Spleen (tissue), 11 donors: Measurements from ENCODE around the gene AHDC1. TPM values are rescaled to one million over a fixed set of nuclear protein-coding genes. Genes with fewer than 3 reads are reported as not detected.

Source experiments
- DNase-seq: peaks from one replicate; pipeline ENCODE4 v3.0.0-alpha.2; 2020
- H3K27ac ChIP-seq, 8 donors: fragments of 200-600 bp; sonication (generic) in 7 of 8; 1 replicate in 4 of 8; 2 replicates in 4 of 8; pipeline versions ENCODE4 v1.5.0 to v1.8.0; 2016 to 2021; ENCODE audit warnings: inconsistent platforms in 4 of 8, mild to moderate bottlenecking in 4 of 8, moderate library complexity in 1 of 8
- H3K27me3 ChIP-seq, 7 donors: fragments of 200-600 bp; sonication (generic) in 6 of 7; replicated peaks in 1 of 7; 1 replicate in 4 of 7; 2 replicates in 3 of 7; pipeline versions ENCODE4 v1.5.0 to v1.8.0; 2016 to 2021; ENCODE audit warnings: inconsistent platforms in 3 of 7, mild to moderate bottlenecking in 1 of 7
- H3K36me3 ChIP-seq, 6 donors: fragments of 200-600 bp; sonication (generic) in 5 of 6; 1 replicate in 4 of 6; 2 replicates in 2 of 6; pipeline versions ENCODE4 v1.5.0 to v1.8.0; 2016 to 2021; ENCODE audit warnings: inconsistent platforms in 2 of 6
- H3K4me1 ChIP-seq, 6 donors: fragments of 200-600 bp; sonication (generic) in 5 of 6; 1 replicate in 3 of 6; 2 replicates in 3 of 6; pipeline versions ENCODE4 v1.5.0 to v1.8.0; 2016 to 2021; ENCODE audit warnings: inconsistent platforms in 3 of 6
- H3K4me3 ChIP-seq, 8 donors: fragments of 200-600 bp; sonication (generic) in 7 of 8; 1 replicate in 4 of 8; 2 replicates in 4 of 8; pipeline versions ENCODE4 v1.5.0 to v1.8.0; 2016 to 2021; ENCODE audit warnings: inconsistent platforms in 4 of 8, mild to moderate bottlenecking in 4 of 8, moderate library complexity in 2 of 8
- H3K9me3 ChIP-seq, 8 donors: fragments of 200-600 bp; sonication (generic) in 7 of 8; 1 replicate in 4 of 8; 2 replicates in 4 of 8; pipeline versions ENCODE4 v1.5.0 to v1.8.0; 2016 to 2021; ENCODE audit warnings: inconsistent platforms in 4 of 8
- CTCF ChIP-seq, 11 experiments: fragments of 200-600 bp in 7 of 11; fragments of 450-650 bp in 4 of 11; sonication (generic) in 4 of 11; IDR thresholded peaks in 8 of 11; conservative IDR thresholded peaks in 3 of 11; 1 replicate in 7 of 11; 2 replicates in 4 of 11; pipeline versions ENCODE4 v1.4.0 to v1.8.0; 2016 to 2021; ENCODE audit warnings: antibody characterized with exemption in 11 of 11, inconsistent platforms in 4 of 11, mild to moderate bottlenecking in 1 of 11
- POLR2A ChIP-seq, 3 donors: fragments of 450-650 bp; IDR thresholded peaks; one replicate each; pipeline ENCODE4 v1.5.1; 2017; ENCODE audit warnings: antibody characterized with exemption in 3 of 3, mild to moderate bottlenecking in 1 of 3
- POLR2AphosphoS5 ChIP-seq, 3 donors: sonication (generic); formaldehyde crosslinking; IDR thresholded peaks; one replicate each; pipeline ENCODE4 v1.5.1; 2017; ENCODE audit warnings: antibody characterized with exemption in 3 of 3
- WGBS, 5 donors: extraction: QIAGEN DNeasy Blood & Tissue Kit in 3 of 5; methylation state at CpG; one replicate each; pipeline versions ENCODE4 v1.1.5 to v1.1.7; 2013 to 2018; 5-methylcytosine and 5-hydroxymethylcytosine counted together
- intact Hi-C: fragments of 100-400 bp; cut with DNase I; formaldehyde crosslinking; loops from one replicate; pipeline ENCODE4 v1.15.0; 2023; ENCODE audit warnings: low total_unique reads
- polyA plus RNA-seq, 3 donors: library from polyadenylated mRNA; stranded (reverse); fragments of 200-250 nt; gene quantifications; one replicate each; pipeline ENCODE4 v1.2.1, GENCODE V29; 2013
- total RNA-seq, 7 donors: library from RNA; depleted of rRNA in 3 of 7; stranded (reverse); fragments of >200 nt in 3 of 7; fragmentation: NEBNext Ultra II Directional in 4 of 7; extraction: Animal tissue kit (Norgen Biotek cat#: 25700) in 4 of 7; gene quantifications; one replicate each; pipeline versions ENCODE4 v1.1.0 to v1.2.1, GENCODE V29; 2016 to 2021
- donor health status: healthy with polysubstance abuse.
- donor health status: DM: no; HTN: no; CAD: no; lungs with moderate emphysema.
- donor health status: DM: no; HTN: no; CAD: no.
- donor health status: Bipolar disorder and iron deficiency.
- donor health status: healthy.
- donor health status: DM: no; HTN: no; CAD: no.
- donor health status: DM: yes; HTN: yes; CAD: no.

Gene AHDC1
- total and polyA plus RNA-seq, 10 donors, result 3.2 to 104 (median 42.7) TPM

GRCh38 chr1:27551170-27551952 lies 52.6 kb downstream of the AHDC1 start:
- Histone ChIP-seq H3K4me3 (no peak overlapping the region), H3K27me3 (no peaks in the 10 kb centered on the region), H3K27ac (peak overlapping the region in 6 of 8 donors; percentile 15 to 64 (median 52)), H3K9me3 (no peaks in the 10 kb centered on the region), H3K4me1 (peaks cover 15 to 86% (median 56%) of the 10 kb centered on the region in 6 donors), H3K36me3 (peaks cover 0 to 74% (median 54%) of the 10 kb centered on the region in 6 donors)
- intact Hi-C loops, result no loop called here
- no peak for DNase-seq
- 68 to 87% (median 83%) methylated on average over 28 to 48 of the region's 48 CpGs for WGBS, 5 donors
- TF ChIP-seq CTCF (IDR thresholded peaks at IDR 0.05 in 8 of 11, conservative IDR thresholded peaks at IDR 0.05 in 3 of 11), result no peak
- peak; percentile 45 to 71 (median 57) for TF ChIP-seq POLR2AphosphoS5 (IDR thresholded peaks at IDR 0.05)
- no peak for TF ChIP-seq POLR2A (IDR thresholded peaks at IDR 0.05)

GRCh38 chr1:27550510-27551169 lies 53.3 kb downstream of the AHDC1 start:
- H3K36me3 ChIP-seq, result peaks cover 0 to 81% (median 54%) of the 10 kb centered on the region in 6 donors
- 94 to 98% (median 95%) methylated on average over 40 to 44 of the region's 44 CpGs for WGBS, 5 donors
- H3K27ac ChIP-seq, result peak overlapping the region in 6 of 8 donors; percentile 15 to 64 (median 52)
- peaks cover 14 to 86% (median 56%) of the 10 kb centered on the region in 6 donors for H3K4me1 ChIP-seq
- TF ChIP-seq POLR2AphosphoS5 (IDR thresholded peaks at IDR 0.05) (peak in 1 of 3 donors; percentile 3), POLR2A (IDR thresholded peaks at IDR 0.05) (no peak)
- intact Hi-C loops, result no loop called here
- H3K9me3 ChIP-seq, result no peaks in the 10 kb centered on the region
- no peak overlapping the region for H3K4me3 ChIP-seq
- H3K27me3 ChIP-seq, result no peaks in the 10 kb centered on the region
- no peak for DNase-seq

GRCh38 chr1:27549807-27550408 lies 54.0 kb downstream of the AHDC1 start:
- Histone ChIP-seq H3K4me3 (no peak overlapping the region), H3K27me3 (no peaks in the 10 kb centered on the region), H3K36me3 (peaks cover 0 to 86% (median 54%) of the 10 kb centered on the region in 6 donors), H3K27ac (peak overlapping the region in 2 of 8 donors; percentile 21 to 64), H3K9me3 (no peaks in the 10 kb centered on the region), H3K4me1 (peaks cover 9 to 86% (median 54%) of the 10 kb centered on the region in 6 donors)
- WGBS, 5 donors, result 73 to 92% (median 91%) methylated on average over 30 to 38 of the region's 38 CpGs
- TF ChIP-seq POLR2AphosphoS5 (IDR thresholded peaks at IDR 0.05), result peak; percentile 50 to 67 (median 61)
- TF ChIP-seq POLR2A (IDR thresholded peaks at IDR 0.05), result no peak
- TF ChIP-seq CTCF (IDR thresholded peaks at IDR 0.05 in 8 of 11, conservative IDR thresholded peaks at IDR 0.05 in 3 of 11), result no peak
- intact Hi-C loops, result no loop called here
- DNase-seq, result no peak

GRCh38 chr1:27548858-27549719 lies 54.9 kb downstream of the AHDC1 start:
- H3K9me3 ChIP-seq, result no peaks in the 10 kb centered on the region
- WGBS, 5 donors, result 89 to 93% (median 92%) methylated on average over 29 to 45 of the region's 45 CpGs
- DNase-seq, result no peak
- no peak overlapping the region for H3K4me3 ChIP-seq
- H3K27ac ChIP-seq, result peak overlapping the region in 2 of 8 donors; percentile 21 to 30
- H3K27me3 ChIP-seq, result no peaks in the 10 kb centered on the region
- H3K4me1 ChIP-seq, result peaks cover 9 to 86% (median 53%) of the 10 kb centered on the region in 6 donors
- peaks cover 0 to 95% (median 54%) of the 10 kb centered on the region in 6 donors for H3K36me3 ChIP-seq
- no peak for TF ChIP-seq CTCF (IDR thresholded peaks at IDR 0.05 in 8 of 11, conservative IDR thresholded peaks at IDR 0.05 in 3 of 11)
- TF ChIP-seq POLR2AphosphoS5 (IDR thresholded peaks at IDR 0.05), result peak in 1 of 3 donors; percentile 37
- intact Hi-C loops, result no loop called here
